Fibroblast of the aortic adventitia (primary cell): ENCODE data around the gene XAB2. TPM values are rescaled to one million over a fixed set of nuclear protein-coding genes. Genes with fewer than 3 reads are reported as not detected.

Source experiments
- DNase-seq: peaks from one replicate; pipeline ENCODE4 v3.0.0-alpha.2; 2010; ENCODE audit warnings: low read depth
- H3K4me3 ChIP-seq: 2 replicates; pipeline ENCODE4 v1.5.1; 2011; ENCODE audit warnings: low read depth, mild to moderate bottlenecking, control low read depth, low read length, moderate library complexity
- total RNA-seq: library from RNA; depleted of rRNA; stranded (reverse); fragments of >200 nt; gene quantifications from 2 replicates; pipeline ENCODE4 v1.2.3, GENCODE V29; 2012; ENCODE audit warnings: low replicate concordance
- TF ChIP-seq, protein P1 (sequence below): IDR thresholded peaks from 2 replicates; pipeline ENCODE4 v1.5.1; 2011; ENCODE audit warnings: mild to moderate bottlenecking, low read length, control low read depth, inconsistent platforms; ENCODE audit not compliant: insufficient read depth

Gene XAB2
- total RNA-seq, 1 donor = 30.5 TPM

DNA sequence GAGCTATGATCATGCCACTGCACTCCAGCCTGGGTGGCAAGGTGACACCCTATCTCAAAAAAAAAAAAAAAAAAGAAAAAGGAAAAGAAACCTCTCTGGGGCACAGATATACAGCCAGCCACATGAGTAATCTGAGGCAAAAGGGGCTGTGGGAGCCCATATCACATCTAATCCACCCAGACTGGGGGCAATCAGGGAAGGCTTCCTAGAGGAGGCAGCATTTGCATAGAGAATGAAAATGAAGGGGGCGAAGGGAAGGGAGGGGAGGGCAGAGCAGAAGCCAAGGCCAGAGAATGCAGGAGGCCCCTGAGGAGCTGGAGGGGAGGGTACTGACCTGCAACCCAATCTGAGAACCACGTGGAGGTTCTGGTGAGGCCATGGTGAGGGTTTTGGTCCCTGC lies 20.8 kb upstream of the XAB2 start:
- TF ChIP-seq, protein P1, sequence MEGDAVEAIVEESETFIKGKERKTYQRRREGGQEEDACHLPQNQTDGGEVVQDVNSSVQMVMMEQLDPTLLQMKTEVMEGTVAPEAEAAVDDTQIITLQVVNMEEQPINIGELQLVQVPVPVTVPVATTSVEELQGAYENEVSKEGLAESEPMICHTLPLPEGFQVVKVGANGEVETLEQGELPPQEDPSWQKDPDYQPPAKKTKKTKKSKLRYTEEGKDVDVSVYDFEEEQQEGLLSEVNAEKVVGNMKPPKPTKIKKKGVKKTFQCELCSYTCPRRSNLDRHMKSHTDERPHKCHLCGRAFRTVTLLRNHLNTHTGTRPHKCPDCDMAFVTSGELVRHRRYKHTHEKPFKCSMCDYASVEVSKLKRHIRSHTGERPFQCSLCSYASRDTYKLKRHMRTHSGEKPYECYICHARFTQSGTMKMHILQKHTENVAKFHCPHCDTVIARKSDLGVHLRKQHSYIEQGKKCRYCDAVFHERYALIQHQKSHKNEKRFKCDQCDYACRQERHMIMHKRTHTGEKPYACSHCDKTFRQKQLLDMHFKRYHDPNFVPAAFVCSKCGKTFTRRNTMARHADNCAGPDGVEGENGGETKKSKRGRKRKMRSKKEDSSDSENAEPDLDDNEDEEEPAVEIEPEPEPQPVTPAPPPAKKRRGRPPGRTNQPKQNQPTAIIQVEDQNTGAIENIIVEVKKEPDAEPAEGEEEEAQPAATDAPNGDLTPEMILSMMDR = no peak
- no peak for DNase-seq
- no peak overlapping the region for H3K4me3 ChIP-seq

DNA sequence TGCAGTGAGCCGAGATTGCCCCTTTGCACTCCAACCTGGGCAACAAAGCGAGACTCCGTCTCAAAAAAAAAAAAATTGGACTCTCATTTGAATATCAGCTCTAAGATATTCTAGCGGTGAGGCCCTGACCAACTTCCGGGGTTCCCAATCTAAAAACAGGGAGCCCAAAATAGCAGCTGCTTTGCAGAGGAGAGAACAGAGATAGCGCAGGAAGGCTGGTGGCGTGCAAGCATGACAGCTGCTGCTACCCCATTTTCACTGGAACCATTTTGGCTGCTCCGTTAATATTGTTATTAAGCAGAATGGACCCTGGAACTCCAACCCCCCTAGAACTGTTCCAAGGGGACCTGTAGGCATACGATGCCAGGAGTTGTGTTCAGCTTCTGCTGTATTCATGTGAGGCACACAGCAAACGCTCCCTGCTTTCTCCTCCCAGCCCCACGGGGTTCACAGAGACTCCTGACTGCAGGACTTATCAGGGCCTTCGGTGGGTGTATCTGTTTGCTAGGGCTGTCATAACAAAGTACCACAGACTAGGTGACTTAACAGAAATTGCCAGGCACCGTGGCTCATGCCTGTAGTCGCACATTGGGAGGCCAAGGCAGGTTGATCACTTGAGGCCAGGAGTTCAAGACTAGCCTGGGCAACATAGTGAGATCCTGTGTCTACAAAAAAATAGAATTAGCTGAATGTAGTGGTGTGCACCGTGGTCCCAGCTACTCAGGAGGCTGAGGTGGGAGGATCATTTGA lies 19.1 kb upstream of the XAB2 start:
- TF ChIP-seq, protein P1 = no peak
- H3K4me3 ChIP-seq = no peak overlapping the region
- DNase-seq = no peak

DNA sequence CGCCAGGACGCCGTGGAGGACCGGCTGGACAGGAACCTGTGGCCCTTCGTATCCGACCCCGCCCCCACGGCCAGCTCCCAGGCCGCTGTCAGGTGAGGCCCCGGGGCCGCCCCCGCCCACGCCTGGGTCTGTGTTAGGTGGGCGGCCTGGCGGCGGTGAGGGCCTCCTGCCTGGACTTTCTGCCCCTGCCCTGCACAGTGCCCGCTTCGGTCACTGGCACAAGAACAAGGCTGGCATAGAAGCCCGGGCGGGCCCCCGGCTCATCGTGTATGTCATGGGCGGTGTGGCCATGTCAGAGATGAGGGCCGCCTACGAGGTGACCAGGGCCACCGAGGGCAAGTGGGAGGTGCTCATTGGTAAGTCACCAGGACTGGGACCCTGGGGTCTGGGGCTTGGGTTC lies 17.8 kb upstream of the XAB2 start:
- no peak overlapping the region for H3K4me3 ChIP-seq
- TF ChIP-seq, protein P1 = no peak
- DNase-seq = no peak

DNA sequence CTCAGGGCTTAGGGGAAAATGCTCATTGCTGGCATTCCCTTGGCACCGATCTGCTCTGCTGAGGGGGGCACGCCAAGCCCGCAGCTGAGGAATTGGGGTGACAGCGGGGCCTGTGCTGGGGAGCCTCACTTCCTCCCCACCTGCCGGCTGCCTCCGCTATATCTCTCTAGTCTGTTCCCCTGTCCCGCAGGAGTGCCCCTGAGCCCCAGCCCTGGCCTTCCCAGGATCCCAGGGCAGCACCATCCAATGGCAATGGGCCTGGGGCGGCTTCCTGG lies 17.0 kb upstream of the XAB2 start:
- DNase-seq = no peak
- H3K4me3 ChIP-seq = no peak overlapping the region
- TF ChIP-seq, protein P1 = no peak

DNA sequence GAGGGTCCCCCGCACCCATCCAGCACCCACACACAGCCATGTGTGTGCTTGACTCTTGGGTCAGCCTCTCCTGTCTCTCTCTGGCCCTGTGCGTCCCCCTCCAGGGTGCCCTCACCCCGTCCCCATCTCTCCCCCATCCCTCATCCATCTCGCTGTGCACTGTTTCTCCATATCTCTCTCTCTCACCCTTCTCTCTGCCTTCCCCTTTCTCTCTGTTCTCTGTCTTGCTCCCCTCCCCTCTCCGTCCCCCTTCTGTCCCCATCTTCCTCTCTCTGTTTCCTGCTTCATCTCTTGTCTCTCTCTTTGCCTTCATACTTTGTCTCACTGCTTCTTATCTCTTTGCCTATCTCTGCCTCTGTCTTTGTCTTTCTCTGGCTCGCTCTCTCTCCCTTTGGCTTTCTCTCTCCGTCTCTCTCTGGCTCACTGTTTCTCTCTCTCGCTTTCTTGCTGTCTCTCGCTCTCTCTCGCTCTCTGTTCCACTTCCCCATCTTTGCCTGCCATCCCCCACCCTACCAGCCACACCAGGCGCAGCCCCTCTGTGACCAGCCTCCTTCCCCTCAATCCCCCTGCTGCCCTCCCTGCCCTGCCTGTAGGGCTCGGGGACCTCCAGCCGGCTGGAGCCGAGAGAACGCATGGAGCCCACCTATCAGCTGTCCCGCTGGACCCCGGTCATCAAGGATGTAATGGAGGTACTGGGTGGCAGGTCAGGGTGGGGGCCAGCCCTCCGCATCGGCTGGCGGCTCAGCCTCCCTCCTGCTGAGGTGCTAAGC lies 16.5 kb upstream of the XAB2 start:
- TF ChIP-seq, protein P1 = no peak
- no peak for DNase-seq
- H3K4me3 ChIP-seq = no peak overlapping the region

DNA sequence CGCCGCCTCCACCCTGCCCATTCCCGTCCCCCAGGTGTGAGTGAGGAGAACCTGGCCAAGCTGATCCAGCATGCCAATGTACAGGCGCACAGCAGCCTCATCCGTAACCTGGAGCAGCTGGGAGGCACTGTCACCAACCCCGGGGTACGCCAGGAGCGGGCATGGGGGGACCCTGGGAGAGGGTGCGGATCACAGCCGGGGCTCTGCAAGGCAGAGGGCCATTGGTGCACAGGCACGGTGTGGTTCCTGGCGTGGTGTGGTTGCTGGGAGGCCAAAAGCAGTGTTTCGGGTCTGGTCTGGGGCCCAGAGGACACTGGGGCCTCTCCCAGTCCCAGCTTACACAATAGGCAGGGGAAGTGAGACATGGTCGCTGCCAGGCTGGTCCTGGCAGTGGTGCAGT lies 15.8 kb upstream of the XAB2 start:
- TF ChIP-seq, protein P1 = no peak
- H3K4me3 ChIP-seq = no peak overlapping the region
- no peak for DNase-seq
